Erythroblast (primary cell): ENCODE results near the gene EIF5A.

Experiments
- GATA1 ChIP-seq: IDR thresholded peaks from 2 replicates; pipeline ENCODE4 v1.6.1; 2011; ENCODE audit warnings: low read depth, mild to moderate bottlenecking, control low read depth, low read length, moderate library complexity
- POLR2A ChIP-seq: IDR thresholded peaks from 2 replicates; pipeline ENCODE4 v1.6.1; 2011; ENCODE audit warnings: mild to moderate bottlenecking, low read length

GRCh38 chr17:7262192-7262934 lies 45.1 kb upstream of the EIF5A start, which contains the start of gene CLDN7:
- TF ChIP-seq POLR2A (no peak), GATA1 (no peak)
